Smooth muscle cell of trachea (primary cell): ENCODE measurements around the gene PHIP. TPM values are rescaled to one million over a fixed set of nuclear protein-coding genes. Genes with fewer than 3 reads are reported as not detected.

Experiments used
- total RNA-seq: library from RNA; depleted of rRNA; stranded (reverse); fragments of >200 nt; gene quantifications from 2 replicates; pipeline ENCODE4 v1.2.1, GENCODE V29; 2014

The PHIP gene
- 19.7 and 31.0 TPM in 2 replicates for total RNA-seq

DNA sequence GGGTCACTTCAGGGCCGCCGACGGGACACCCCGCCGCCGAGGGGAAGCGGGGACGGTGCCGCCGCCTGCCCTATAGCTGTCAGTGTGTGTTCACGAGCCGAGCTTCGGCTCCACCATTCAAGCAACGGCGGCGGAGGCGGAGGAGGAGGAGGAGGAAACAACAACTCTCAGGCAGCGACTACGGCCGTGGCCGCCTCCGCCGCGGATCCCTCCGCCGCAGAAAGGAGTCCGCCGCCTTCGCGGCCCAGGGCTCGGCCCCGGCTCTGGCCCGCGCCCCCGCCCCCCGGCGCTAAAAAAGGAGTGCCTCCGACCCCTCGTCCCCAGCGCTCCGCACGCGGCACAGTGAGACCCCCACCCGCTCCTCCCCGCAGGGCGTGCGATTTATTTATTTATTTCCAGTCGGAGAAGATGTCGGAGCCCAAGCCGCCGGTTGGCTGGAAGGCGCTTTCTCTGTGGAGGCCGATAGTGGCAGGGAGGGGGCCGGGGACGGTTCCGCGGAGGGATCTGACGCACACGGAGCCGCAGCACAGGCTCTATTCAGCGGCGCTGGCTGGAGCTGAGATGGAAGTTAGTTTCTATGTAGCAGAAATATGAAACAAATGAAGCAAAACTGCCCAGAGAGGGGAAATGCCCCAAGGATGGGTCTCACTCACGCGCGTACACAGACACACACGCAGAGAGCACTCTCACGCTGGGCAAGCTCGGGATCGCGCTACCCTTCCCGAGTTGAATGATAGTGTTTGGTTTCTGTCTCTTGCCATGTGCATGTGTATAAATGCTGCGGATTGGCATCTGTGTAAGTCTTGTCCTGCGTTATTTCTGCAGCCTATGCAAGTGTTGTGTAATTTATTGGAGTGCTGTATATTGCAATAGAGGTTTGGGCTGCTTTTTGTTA, at the start of gene PHIP:
PHIP (minus strand) TSS at position 180 of the 895 bp plus-strand sequence. CDS start 186 bp downstream, outside the sequence.

Other genes starting within 250 kb of the PHIP start
- gene IRAK1BP1, start 210.7 kb downstream of the PHIP start, total RNA-seq: 3.8 and 5.4 TPM in 2 replicates
- gene HMGN3, start 156.4 kb upstream of the PHIP start, total RNA-seq: 23.5 and 53.5 TPM in 2 replicates